Aorta (tissue), 5 donors: ENCODE data around the gene AMDHD2. TPM values are rescaled to one million over a fixed set of nuclear protein-coding genes. Genes with fewer than 3 reads are reported as not detected.

Experiments
- ATAC-seq: fragments of 200-7000 bp; cut with Tn5 transposase; one replicate; pipeline ENCODE4 v1.9.1; 2022; ENCODE audit warnings: moderate library complexity; ENCODE audit not compliant: low FRiP score
- DNase-seq, 2 donors: peaks; one replicate each; pipeline ENCODE4 v3.0.0-alpha.2; 2020
- H3K27ac ChIP-seq, 2 donors: one replicate each; pipeline ENCODE4 v1.5.1; 2013; ENCODE audit warnings: low read length in 2 of 2, mild to moderate bottlenecking in 2 of 2, moderate library complexity in 2 of 2, control low read depth in 1 of 2, inconsistent platforms in 1 of 2, low read depth in 1 of 2
- H3K27me3 ChIP-seq, 2 donors: one replicate each; pipeline ENCODE4 v1.6.1; 2013; ENCODE audit warnings: control low read depth in 1 of 2, low read length in 1 of 2, mild to moderate bottlenecking in 1 of 2, moderate library complexity in 1 of 2; ENCODE audit not compliant: insufficient read depth in 2 of 2, control insufficient read depth in 1 of 2
- H3K36me3 ChIP-seq, 2 donors: one replicate each; pipeline ENCODE4 v1.6.1; 2013; ENCODE audit warnings: control low read depth in 1 of 2, low read length in 1 of 2, mild to moderate bottlenecking in 1 of 2; ENCODE audit not compliant: insufficient read depth in 2 of 2, control insufficient read depth in 1 of 2
- H3K4me1 ChIP-seq, 2 donors: one replicate each; pipeline ENCODE4 v1.6.1; 2013; ENCODE audit warnings: low read length in 2 of 2, control low read depth in 1 of 2, mild to moderate bottlenecking in 1 of 2, moderate library complexity in 1 of 2; ENCODE audit not compliant: insufficient read depth in 2 of 2, control insufficient read depth in 1 of 2
- H3K4me3 ChIP-seq, 2 donors: one replicate each; pipeline ENCODE4 v1.5.1; 2013; ENCODE audit warnings: low read length in 2 of 2, control low read depth in 1 of 2, mild to moderate bottlenecking in 1 of 2
- H3K9me3 ChIP-seq: one replicate; pipeline ENCODE4 v1.6.1; 2013; ENCODE audit warnings: mild to moderate bottlenecking, low read length; ENCODE audit not compliant: control insufficient read depth
- WGBS, 2 donors: extraction: QIAGEN DNeasy Blood & Tissue Kit; methylation state at CpG; one replicate each; pipeline ENCODE4 v1.1.7; 2013; 5-methylcytosine and 5-hydroxymethylcytosine counted together
- intact Hi-C, 2 donors: fragments of 100-400 bp; cut with DNase I; formaldehyde crosslinking; loops; one replicate each; pipeline versions ENCODE4 v1.14.2 to v1.15.0; 2022
- polyA plus RNA-seq, 2 donors: library from polyadenylated mRNA; stranded (reverse); fragments of 200-250 nt; gene quantifications; one replicate each; pipeline ENCODE4 v1.2.3, GENCODE V29; 2013
- total RNA-seq, 2 donors: library from RNA; stranded (reverse); fragmentation: NEBNext Ultra II Directional; extraction: Animal tissue kit (Norgen Biotek cat#: 25700); gene quantifications; one replicate each; pipeline ENCODE4 v1.2.1, GENCODE V29; 2021
- donor health status: healthy with polysubstance abuse.
- donor health status: Bipolar disorder and iron deficiency.
- donor health status: DM: no; HTN: no; CAD: no.
- donor health status: DM: no; HTN: no; CAD: no.
- donor health status: DM: yes; HTN: yes; CAD: no.

AMDHD2 gene
- total and polyA plus RNA-seq, 4 donors, result 19.5 to 48.6 (median 33.3) TPM

DNA sequence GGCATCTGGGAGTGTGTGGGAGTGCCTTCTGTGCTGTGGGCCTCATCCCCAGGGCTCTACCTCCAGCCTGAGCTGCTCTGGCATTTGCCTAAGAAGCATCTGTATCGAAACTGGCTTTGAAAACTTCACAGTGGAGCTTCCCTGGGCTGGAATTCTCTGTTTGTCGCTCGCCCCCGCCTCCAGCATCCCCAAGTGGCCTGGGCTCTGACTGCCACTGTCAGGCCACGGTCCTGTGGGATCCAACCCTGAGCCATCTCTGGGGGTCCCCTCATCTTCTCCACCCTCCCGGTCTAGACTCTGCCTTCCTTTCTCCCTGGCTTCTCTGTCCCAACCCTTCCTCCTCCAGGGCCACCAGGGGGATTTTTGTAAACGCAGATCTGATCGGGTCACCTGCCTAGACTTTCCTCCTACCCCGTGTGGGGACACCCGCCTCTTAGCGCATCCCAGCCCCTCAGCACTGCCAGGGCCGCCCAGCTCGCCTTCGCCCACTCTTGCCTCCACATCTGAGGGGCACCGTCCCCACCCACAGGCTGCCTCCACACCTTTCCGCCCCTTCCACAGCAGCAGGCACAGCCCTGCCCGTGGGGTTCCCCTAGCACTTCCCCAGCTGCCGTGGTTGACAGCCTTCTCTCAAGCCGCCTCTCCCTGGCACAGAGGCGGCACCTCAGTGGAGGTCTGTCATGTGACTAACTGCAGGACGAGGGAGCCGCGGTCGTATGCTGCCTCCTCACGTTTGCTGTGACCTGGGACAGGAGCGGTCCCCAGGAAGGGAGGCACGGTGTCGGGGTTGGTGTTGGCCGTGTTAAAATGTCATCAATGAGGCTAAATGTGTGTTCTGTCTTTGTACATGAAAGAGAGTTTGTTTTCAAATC, 33.3 kb upstream of the AMDHD2 start:
- DNase-seq (peak in 1 of 2 donors; percentile 71), ATAC-seq (peak; percentile 24)
- WGBS, 2 donors, result 77% methylated on average over 29 of the region's 29 CpGs
- no peaks in the 10 kb centered on the region for H3K27me3 ChIP-seq
- intact Hi-C loops, result no loop called here
- H3K36me3 ChIP-seq, result no peaks in the 10 kb centered on the region
- H3K27ac ChIP-seq, result no peak overlapping the region
- H3K9me3 ChIP-seq, result no peaks in the 10 kb centered on the region
- H3K4me3 ChIP-seq, result no peak overlapping the region
- no peaks in the 10 kb centered on the region for H3K4me1 ChIP-seq

DNA sequence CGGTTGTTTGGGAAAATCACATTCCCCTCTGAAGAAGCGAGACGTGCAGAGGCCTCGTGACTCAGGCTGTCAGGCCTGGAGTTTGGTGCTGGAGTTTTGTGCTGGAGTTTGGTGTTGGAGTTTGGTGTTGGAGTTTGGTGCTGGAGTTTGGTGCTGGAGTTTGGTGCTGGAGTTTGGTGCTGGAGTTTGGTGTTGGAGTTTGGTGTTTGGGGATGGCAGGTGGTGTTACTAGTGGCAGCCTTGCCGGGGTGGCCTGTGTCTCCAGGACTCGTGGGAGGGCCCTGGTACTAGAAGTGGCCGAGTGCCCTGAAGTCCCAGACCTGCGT, 32.7 kb upstream of the AMDHD2 start:
- H3K36me3 ChIP-seq, result no peaks in the 10 kb centered on the region
- H3K4me1 ChIP-seq, result no peaks in the 10 kb centered on the region
- no peak for DNase-seq
- 84 to 87% methylated on average over 8 of the region's 8 CpGs for WGBS, 2 donors
- no peak overlapping the region for H3K4me3 ChIP-seq
- H3K9me3 ChIP-seq, result no peaks in the 10 kb centered on the region
- ATAC-seq, result no peak
- H3K27me3 ChIP-seq, result no peaks in the 10 kb centered on the region
- intact Hi-C loops, result no loop called here
- no peak overlapping the region for H3K27ac ChIP-seq

DNA sequence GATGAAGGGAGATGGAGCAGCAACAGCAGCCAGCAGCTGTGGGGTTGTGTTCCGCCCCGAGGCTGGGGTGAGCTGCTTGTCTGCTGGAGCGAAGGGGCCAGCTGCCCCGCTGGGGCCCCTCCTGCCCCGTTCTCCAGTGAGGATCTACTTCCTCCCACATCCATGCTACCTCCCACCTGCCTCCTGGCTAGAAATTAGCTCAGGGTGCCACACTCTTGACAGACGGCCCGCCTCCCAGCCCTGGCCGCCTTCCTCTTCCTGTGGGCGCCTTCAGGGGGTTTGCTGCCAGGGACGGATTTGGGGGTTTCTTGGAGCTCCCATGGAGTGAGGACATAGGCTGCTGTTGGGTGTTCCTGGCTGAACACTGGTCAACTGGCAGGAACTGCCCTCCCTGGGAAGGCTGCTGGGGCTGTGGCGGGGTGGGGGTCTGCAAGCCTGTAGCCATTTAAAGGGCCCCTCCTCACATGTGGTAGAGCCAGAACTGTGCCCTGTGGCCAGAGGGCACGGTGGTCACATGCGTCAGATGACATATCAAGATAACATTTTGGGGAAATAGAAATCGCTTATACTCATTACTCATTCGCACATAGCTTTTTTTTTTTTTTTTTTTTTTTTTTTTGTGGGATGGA, 32.2 kb upstream of the AMDHD2 start:
- ATAC-seq (no peak), DNase-seq (no peak)
- Histone ChIP-seq H3K4me3 (no peak overlapping the region), H3K27ac (no peak overlapping the region), H3K4me1 (no peaks in the 10 kb centered on the region), H3K27me3 (no peaks in the 10 kb centered on the region), H3K36me3 (no peaks in the 10 kb centered on the region), H3K9me3 (no peaks in the 10 kb centered on the region)
- intact Hi-C loops, result no loop called here
- 83 to 87% methylated on average over 15 of the region's 15 CpGs for WGBS, 2 donors

DNA sequence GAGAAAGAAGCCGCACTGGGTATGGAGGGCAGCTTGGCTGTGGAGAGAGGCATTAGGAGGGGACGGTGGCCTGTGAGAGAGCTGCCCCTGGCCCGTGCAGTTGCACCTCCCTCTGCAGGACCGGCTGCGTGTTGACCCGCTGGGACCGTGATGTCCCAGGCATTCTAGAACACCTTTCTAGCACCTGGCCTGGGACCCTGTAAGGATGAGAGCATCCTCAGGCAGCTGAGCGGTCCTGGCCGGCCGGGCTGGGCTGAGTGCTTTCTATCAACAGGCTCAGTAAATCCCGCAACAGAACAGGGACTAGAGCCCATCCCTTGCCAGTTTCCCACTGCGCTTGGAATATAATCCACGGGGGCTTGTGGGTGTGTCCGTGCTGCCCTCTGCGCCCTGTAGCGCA, 30.6 kb upstream of the AMDHD2 start:
- Histone ChIP-seq H3K27ac (no peak overlapping the region), H3K27me3 (no peaks in the 10 kb centered on the region), H3K9me3 (no peaks in the 10 kb centered on the region), H3K4me1 (no peaks in the 10 kb centered on the region), H3K36me3 (no peaks in the 10 kb centered on the region), H3K4me3 (no peak overlapping the region)
- ATAC-seq (no peak), DNase-seq (no peak)
- intact Hi-C loops, result no loop called here
- 95 to 96% methylated on average over 16 of the region's 16 CpGs for WGBS, 2 donors

DNA sequence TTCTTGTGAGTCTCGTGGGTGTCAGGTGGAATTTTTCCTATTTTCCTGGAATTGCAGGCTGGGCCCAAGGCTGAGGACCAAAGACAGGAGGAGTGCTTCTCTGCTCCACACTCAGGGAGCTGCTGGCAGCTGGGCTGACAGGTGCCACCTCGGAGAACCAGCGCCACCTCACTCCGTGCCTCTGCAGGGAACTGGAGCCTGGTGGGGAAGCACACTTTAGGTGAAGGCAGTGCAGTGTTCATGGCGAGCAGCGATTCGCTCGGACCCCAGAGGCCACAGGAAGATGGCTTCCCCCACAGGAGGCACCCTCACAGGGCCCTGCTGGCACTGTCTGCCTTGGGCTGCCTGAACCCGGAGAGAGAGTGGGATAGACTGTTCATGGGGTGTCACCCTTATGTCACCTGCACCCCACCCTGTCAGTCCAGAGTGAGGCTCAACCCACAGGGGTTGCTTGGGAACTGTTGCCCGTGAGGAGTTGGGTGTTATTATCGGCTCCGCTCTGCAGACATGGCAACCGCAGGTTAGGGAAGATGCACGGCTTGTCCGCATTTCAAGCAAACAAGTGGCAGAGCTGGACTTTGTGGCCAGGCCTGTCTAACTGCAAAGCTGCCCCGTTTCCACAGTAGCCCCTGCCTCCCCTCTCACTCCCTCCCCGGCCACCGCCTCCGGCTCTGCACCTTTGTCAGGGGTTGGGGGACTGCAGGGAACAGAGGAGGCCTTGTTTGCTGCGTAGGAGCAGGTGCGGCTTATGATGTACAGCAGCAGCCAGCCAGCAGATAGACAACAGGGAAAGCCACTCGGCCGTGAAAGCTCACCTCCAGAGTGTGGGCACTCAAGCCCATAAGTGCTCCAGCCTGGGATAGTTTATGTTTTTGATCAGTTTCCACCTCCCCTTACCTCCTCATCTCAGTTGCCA, 29.7 kb upstream of the AMDHD2 start:
- 89 to 90% methylated on average over 23 of the region's 23 CpGs for WGBS, 2 donors
- intact Hi-C loops, result no loop called here
- Histone ChIP-seq H3K9me3 (no peaks in the 10 kb centered on the region), H3K36me3 (no peaks in the 10 kb centered on the region), H3K27me3 (no peaks in the 10 kb centered on the region), H3K4me1 (no peaks in the 10 kb centered on the region), H3K4me3 (no peak overlapping the region), H3K27ac (no peak overlapping the region)
- DNase-seq (no peak), ATAC-seq (no peak)

DNA sequence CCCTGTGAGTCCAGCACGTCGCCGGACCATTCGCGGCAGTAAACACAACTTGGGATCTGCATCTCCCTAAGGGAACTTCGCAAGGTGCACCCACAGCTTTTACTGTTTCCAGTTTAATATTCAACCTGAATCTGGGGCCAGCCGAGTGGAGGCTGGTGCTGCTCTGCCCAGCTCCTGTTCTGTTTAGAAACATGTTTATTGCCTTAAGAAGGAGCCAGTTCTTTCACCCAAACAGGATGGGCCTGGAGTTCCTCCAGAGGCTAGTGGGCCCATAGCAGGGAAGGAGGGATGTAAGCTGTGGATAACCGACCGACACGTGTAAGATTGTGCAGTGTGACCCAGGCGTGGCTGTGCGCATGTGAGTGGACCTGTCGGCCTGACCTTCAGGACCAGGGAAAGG, 27.9 kb upstream of the AMDHD2 start:
- no peaks in the 10 kb centered on the region for H3K9me3 ChIP-seq
- 87 to 89% methylated on average over 13 of the region's 13 CpGs for WGBS, 2 donors
- intact Hi-C loops, result no loop called here
- no peak overlapping the region for H3K27ac ChIP-seq
- DNase-seq, result no peak
- no peaks in the 10 kb centered on the region for H3K36me3 ChIP-seq
- H3K4me1 ChIP-seq, result no peaks in the 10 kb centered on the region
- ATAC-seq, result no peak
- no peaks in the 10 kb centered on the region for H3K27me3 ChIP-seq
- H3K4me3 ChIP-seq, result no peak overlapping the region

DNA sequence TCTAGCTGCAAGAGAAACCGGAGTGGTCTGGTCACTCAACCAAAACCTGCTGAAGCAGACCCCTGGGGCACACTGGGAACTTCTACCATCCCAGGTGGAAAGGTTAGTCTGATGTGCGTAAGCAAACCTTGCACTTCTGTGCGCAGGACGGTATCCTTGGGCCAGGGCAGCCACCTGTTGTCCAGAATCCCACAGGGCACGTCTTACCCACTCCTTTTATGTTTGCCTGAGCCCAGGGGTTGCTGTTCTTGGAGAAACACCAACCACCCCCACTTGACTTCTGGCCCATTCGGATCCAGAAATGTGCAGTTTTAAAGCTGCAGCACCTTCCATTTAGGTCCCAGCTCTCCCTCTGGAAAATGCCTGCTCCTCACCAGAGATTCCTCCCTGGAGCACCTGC, 26.6 kb upstream of the AMDHD2 start:
- Histone ChIP-seq H3K27ac (no peak overlapping the region), H3K9me3 (no peaks in the 10 kb centered on the region), H3K4me1 (no peaks in the 10 kb centered on the region), H3K27me3 (no peaks in the 10 kb centered on the region), H3K4me3 (no peak overlapping the region), H3K36me3 (no peaks in the 10 kb centered on the region)
- ATAC-seq, result no peak
- DNase-seq, result no peak
- intact Hi-C loops, result no loop called here
- 19 to 31% methylated on average over 6 of the region's 6 CpGs for WGBS, 2 donors

DNA sequence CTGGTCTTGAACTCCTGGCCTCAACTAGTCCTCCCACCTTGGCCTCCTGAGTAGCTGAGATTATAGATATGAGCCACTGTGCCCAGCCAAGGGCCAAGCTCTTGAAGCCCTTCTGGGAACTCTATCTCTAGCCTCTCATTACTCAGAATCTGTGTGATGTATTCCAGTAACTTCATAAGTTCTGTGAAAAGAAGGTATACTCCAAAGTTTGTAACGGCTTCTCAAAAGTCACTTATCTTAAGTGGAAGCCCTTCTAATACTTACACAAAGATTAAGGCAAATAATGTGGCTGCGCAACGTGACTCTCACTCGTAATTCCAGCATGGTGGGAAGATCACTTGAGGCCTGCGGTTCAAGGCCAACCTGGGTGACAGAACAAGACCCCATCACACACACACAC, 25.6 kb upstream of the AMDHD2 start:
- Histone ChIP-seq H3K4me3 (no peak overlapping the region), H3K36me3 (no peaks in the 10 kb centered on the region), H3K27ac (no peak overlapping the region), H3K4me1 (no peaks in the 10 kb centered on the region), H3K27me3 (no peaks in the 10 kb centered on the region), H3K9me3 (no peaks in the 10 kb centered on the region)
- WGBS, 2 donors, result 86 to 93% methylated on average over 5 of the region's 5 CpGs
- ATAC-seq, result no peak
- no peak for DNase-seq
- intact Hi-C loops, result no loop called here
